ENCODE measurements around the gene EFCAB14. TPM values are rescaled to one million over a fixed set of nuclear protein-coding genes. Genes with fewer than 3 reads are reported as not detected.
A peak's percentile ranks its signal among the peaks of the same experiment; 100 is the strongest.

The EFCAB14 gene
- total and polyA plus RNA-seq, 3 experiments from 2014 or later, result 41.2 to 135 (median 43.5) TPM

GRCh38 chr1:46679789-46680573, 38.9 kb downstream of the EFCAB14 start:
- H3K36me3 ChIP-seq (ENCODE audit: insufficient read depth, low read length), result peaks cover 50% of the 10 kb centered on the region
- no peaks in the 10 kb centered on the region for H3K27me3 ChIP-seq (ENCODE audit: insufficient read depth, low read length, poor library complexity, severe bottlenecking)
- Mint-ChIP-seq H3K9me3 (no peaks in the 10 kb centered on the region), H3K27me3 (no peaks in the 10 kb centered on the region), H3K27ac (peak overlapping the region in 4 of 8 donors; percentile 12 to 78 (median 38)), H3K36me3 (peaks cover 17 to 82% (median 29%) of the 10 kb centered on the region in 3 donors), H3K4me1 (peaks cover 25 to 29% (median 25%) of the 10 kb centered on the region in 3 donors), H3K4me3 (no peak overlapping the region)
- no peak overlapping the region for H3K4me3 ChIP-seq (ENCODE audit: low read length)
- no peak overlapping the region for H3K27ac ChIP-seq (ENCODE audit: low read depth, low read length)
- ChIA-PET POLR2A (no interaction called here), CTCF (no interaction called here)
- H3K4me1 ChIP-seq (ENCODE audit: insufficient read depth, low read length), result peaks cover 24% of the 10 kb centered on the region
- H3K9me3 ChIP-seq (ENCODE audit: low read length), result no peaks in the 10 kb centered on the region
- DNase-seq, result no peak

DNA sequence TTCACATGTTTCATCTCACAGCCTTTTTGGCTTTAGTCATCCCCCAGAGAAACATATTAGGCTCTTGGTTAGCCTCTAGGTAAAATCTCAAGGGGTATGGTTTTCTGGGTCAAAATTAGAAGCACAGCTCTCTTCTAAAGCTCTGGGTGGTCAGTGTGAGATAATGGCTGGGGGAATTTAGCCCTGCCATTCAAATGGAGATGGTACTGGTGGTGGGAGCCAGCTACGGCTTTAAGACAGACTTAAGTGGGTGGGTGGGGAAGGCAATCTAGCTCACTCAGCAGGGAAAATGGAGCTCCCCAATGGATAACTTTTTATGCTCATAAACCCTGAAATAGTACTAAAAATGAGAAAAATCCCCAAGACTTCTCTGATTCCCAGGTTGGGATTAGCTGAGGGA, 41.6 kb downstream of the EFCAB14 start:
- Mint-ChIP-seq H3K27ac (peak overlapping the region; percentile 91 to 98 (median 94)), H3K36me3 (peaks cover 11 to 70% (median 18%) of the 10 kb centered on the region in 3 donors), H3K4me3 (no peak overlapping the region), H3K4me1 (peaks cover 25 to 33% (median 32%) of the 10 kb centered on the region in 3 donors), H3K9me3 (no peaks in the 10 kb centered on the region), H3K27me3 (no peaks in the 10 kb centered on the region)
- Histone ChIP-seq H3K4me3 (ENCODE audit: low read length) (no peak overlapping the region), H3K4me1 (ENCODE audit: insufficient read depth, low read length) (peaks cover 24% of the 10 kb centered on the region), H3K27me3 (ENCODE audit: insufficient read depth, low read length, poor library complexity, severe bottlenecking) (no peaks in the 10 kb centered on the region), H3K36me3 (ENCODE audit: insufficient read depth, low read length) (peaks cover 25% of the 10 kb centered on the region), H3K27ac (ENCODE audit: low read depth, low read length) (no peak overlapping the region), H3K9me3 (ENCODE audit: low read length) (no peaks in the 10 kb centered on the region)
- ChIA-PET POLR2A (interaction anchor here (0.5 kb wide), 1 partner anchor 93 kb away, joined by 4 read pairs; no protein-coding TSS in a partner anchor), CTCF (interaction anchor here (0.9 to 1.3 kb wide), 2 partner anchors 48 to 144 kb away, joined by 3 read pairs; no protein-coding TSS in a partner anchor)
- DNase-seq, result no peak

DNA sequence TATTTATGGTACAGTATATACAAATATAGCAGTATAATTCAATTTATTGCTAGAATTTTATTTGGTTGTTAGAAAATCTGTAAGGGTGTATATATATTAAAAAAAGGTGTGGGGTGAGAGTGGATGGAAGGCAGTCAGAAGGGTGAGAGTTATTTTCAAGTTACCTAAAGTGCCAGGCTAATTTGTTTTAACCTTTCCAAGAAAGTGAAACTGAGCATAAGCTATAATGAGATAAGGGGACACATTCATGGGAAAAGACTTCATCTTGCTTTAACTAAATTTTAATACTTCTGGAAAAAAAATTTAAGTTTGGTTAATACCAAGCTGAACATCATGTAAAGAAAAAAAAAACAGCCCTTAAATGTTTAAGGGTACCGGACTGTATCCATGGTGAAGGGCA, 42.4 kb downstream of the EFCAB14 start:
- no peak overlapping the region for H3K4me3 ChIP-seq (ENCODE audit: low read length)
- H3K4me3 Mint-ChIP-seq, result peak overlapping the region in 5 of 7 donors; percentile 13 to 75 (median 64)
- no peaks in the 10 kb centered on the region for H3K9me3 ChIP-seq (ENCODE audit: low read length)
- peak overlapping the region; percentile 34 for H3K27ac ChIP-seq (ENCODE audit: low read depth, low read length)
- peaks cover 24% of the 10 kb centered on the region for H3K4me1 ChIP-seq (ENCODE audit: insufficient read depth, low read length)
- H3K27me3 ChIP-seq (ENCODE audit: insufficient read depth, low read length, poor library complexity, severe bottlenecking), result no peaks in the 10 kb centered on the region
- H3K9me3 Mint-ChIP-seq, result no peaks in the 10 kb centered on the region
- peaks cover 17% of the 10 kb centered on the region for H3K36me3 ChIP-seq (ENCODE audit: insufficient read depth, low read length)
- ChIA-PET CTCF (no interaction called here), POLR2A (no interaction called here)
- peaks cover 25 to 33% (median 32%) of the 10 kb centered on the region in 3 donors for H3K4me1 Mint-ChIP-seq
- no peak for DNase-seq
- peaks cover 11 to 62% (median 13%) of the 10 kb centered on the region in 3 donors for H3K36me3 Mint-ChIP-seq
- H3K27me3 Mint-ChIP-seq, result no peaks in the 10 kb centered on the region
- H3K27ac Mint-ChIP-seq, result peak overlapping the region; percentile 91 to 98 (median 94)

DNA sequence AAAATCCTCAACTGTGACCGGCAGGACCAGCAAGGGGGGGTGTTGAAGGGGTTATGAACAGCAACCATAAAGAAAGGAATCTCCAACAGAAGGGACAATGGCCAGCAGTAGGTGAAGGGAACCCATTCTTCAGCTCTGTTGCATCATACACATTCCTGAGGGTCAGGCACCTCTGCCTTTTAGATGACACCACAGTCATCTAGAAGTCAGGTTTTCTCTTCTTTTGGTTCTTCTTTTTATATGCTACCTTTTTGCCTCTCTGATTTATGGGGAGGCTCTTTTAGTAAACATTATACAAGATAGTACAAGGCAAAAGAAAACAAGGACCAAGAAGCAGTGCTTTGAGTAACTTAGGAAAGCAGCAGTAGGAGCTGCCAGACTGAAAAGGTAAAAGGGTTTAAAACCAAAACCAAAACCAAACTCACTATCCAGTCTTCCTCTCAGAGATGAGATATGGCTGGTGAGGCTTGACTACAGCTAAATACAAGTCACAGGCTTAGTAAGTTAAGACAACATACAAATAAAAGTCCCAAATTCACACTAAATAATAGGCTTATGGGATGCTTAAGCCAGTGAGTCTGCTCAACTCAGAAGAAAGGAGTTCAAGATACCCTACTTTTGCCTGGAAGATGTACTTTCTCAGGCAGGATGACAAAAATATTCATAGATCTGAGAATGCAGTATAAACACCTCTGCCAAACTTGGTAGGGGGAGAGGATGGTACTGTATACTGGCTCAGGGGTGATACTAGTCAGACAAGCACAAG, 43.2 kb downstream of the EFCAB14 start:
- Mint-ChIP-seq H3K27ac (peak overlapping the region; percentile 91 to 98 (median 94)), H3K4me1 (peaks cover 25 to 33% (median 32%) of the 10 kb centered on the region in 3 donors), H3K36me3 (peaks cover 9 to 54% (median 11%) of the 10 kb centered on the region in 3 donors), H3K4me3 (peak overlapping the region; percentile 37 to 79 (median 67)), H3K9me3 (no peaks in the 10 kb centered on the region), H3K27me3 (no peaks in the 10 kb centered on the region)
- H3K9me3 ChIP-seq (ENCODE audit: low read length), result no peaks in the 10 kb centered on the region
- peak overlapping the region; percentile 10 for H3K4me3 ChIP-seq (ENCODE audit: low read length)
- peak overlapping the region; percentile 34 for H3K27ac ChIP-seq (ENCODE audit: low read depth, low read length)
- peaks cover 24% of the 10 kb centered on the region for H3K4me1 ChIP-seq (ENCODE audit: insufficient read depth, low read length)
- peak in 2 of 5 donors; percentile 11 to 13 for DNase-seq
- ChIA-PET CTCF (no interaction called here), POLR2A (no interaction called here)
- no peaks in the 10 kb centered on the region for H3K27me3 ChIP-seq (ENCODE audit: insufficient read depth, low read length, poor library complexity, severe bottlenecking)
- peaks cover 10% of the 10 kb centered on the region for H3K36me3 ChIP-seq (ENCODE audit: insufficient read depth, low read length)

DNA sequence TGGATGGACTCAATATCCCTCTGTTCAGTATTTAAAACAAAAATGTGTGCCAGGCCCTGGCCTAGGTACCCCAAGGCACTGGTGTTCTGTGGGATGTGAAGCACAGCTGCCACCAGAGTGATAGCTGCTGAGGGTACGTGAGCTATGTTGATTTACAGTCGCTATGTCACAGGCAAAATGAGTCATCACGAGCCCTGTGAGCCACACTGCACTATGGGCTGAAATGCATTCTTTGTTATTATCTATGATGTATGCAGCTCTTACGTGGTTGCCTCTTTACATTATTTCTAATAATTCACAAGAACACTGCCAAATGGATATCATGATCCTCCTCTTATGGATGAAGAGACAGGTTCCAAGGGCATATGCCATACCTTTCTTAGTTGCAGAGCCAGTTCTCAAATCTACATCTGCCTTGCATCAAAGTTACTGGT, 45.1 kb downstream of the EFCAB14 start:
- Histone ChIP-seq H3K4me3 (ENCODE audit: low read length) (no peak overlapping the region), H3K27me3 (ENCODE audit: insufficient read depth, low read length, poor library complexity, severe bottlenecking) (no peaks in the 10 kb centered on the region), H3K4me1 (ENCODE audit: insufficient read depth, low read length) (peaks cover 27% of the 10 kb centered on the region), H3K36me3 (ENCODE audit: insufficient read depth, low read length) (no peaks in the 10 kb centered on the region), H3K9me3 (ENCODE audit: low read length) (no peaks in the 10 kb centered on the region), H3K27ac (ENCODE audit: low read depth, low read length) (no peak overlapping the region)
- Mint-ChIP-seq H3K36me3 (peaks cover 4 to 38% (median 4%) of the 10 kb centered on the region in 3 donors), H3K27me3 (no peaks in the 10 kb centered on the region), H3K27ac (peak overlapping the region in 5 of 8 donors; percentile 9 to 51 (median 31)), H3K4me3 (peak overlapping the region in 1 of 7 donors; percentile 12), H3K9me3 (no peaks in the 10 kb centered on the region), H3K4me1 (peaks cover 25 to 33% (median 32%) of the 10 kb centered on the region in 3 donors)
- ChIA-PET POLR2A (no interaction called here), CTCF (no interaction called here)
- DNase-seq, result no peak

DNA sequence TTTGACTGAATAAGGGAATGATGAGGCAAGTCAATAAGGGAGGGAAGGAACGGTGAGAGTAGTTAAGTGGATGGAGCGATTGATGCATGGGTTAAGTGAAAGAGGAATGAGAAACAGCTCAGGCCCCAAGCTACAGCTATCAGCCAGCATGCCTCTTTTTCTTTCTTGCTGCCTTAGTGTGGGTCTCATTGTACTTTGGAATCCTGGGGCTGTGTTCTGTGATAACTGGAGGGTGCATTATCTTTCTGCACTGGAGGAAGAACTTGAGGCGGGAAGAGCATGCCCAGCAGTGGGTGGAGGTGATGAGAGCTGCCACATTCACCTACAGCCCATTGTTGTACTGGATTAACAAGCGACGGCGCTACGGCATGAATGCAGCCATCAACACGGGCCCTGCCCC, 46.2 kb downstream of the EFCAB14 start:
- no peaks in the 10 kb centered on the region for H3K9me3 Mint-ChIP-seq
- ChIA-PET CTCF (no interaction called here), POLR2A (interaction anchor here (0.7 kb wide), 1 partner anchor 9 kb away, joined by 3 read pairs; no protein-coding TSS in a partner anchor)
- Histone ChIP-seq H3K36me3 (ENCODE audit: insufficient read depth, low read length) (no peaks in the 10 kb centered on the region), H3K27me3 (ENCODE audit: insufficient read depth, low read length, poor library complexity, severe bottlenecking) (no peaks in the 10 kb centered on the region), H3K9me3 (ENCODE audit: low read length) (no peaks in the 10 kb centered on the region), H3K27ac (ENCODE audit: low read depth, low read length) (no peak overlapping the region), H3K4me1 (ENCODE audit: insufficient read depth, low read length) (peaks cover 31% of the 10 kb centered on the region), H3K4me3 (ENCODE audit: low read length) (no peak overlapping the region)
- H3K36me3 Mint-ChIP-seq, result peaks cover 0 to 28% (median 4%) of the 10 kb centered on the region in 3 donors
- H3K4me3 Mint-ChIP-seq, result peak overlapping the region in 1 of 7 donors; percentile 76
- H3K4me1 Mint-ChIP-seq, result peaks cover 23 to 33% (median 30%) of the 10 kb centered on the region in 3 donors
- no peak for DNase-seq
- peak overlapping the region in 5 of 8 donors; percentile 31 to 96 (median 42) for H3K27ac Mint-ChIP-seq
- H3K27me3 Mint-ChIP-seq, result no peaks in the 10 kb centered on the region

DNA sequence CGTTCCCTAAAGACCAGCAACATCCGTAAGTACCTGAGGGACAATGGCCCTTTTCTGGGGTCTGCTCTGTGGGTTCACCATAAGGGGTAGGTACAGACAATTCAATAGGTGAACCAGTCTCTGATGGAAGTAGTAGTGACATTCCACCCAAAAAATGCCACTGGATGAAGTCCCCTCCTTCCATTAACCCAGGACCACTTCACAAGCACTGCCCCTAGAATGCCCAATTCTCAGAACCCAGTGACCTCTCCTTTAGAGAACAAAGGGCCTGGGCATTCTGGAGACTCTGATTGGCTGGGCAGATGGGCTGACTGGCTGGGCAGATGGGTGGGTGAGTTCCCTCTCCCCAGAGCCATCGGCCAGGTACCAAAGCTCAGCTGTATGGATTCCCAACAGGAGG, 47.4 kb downstream of the EFCAB14 start, which contains the start of gene TEX38:
TSS of gene TEX38 (plus strand) at position 301 of the 400 bp plus-strand sequence. CDS start at position 382, 81 bp downstream.
- peaks cover 32% of the 10 kb centered on the region for H3K4me1 ChIP-seq (ENCODE audit: insufficient read depth, low read length)
- no peaks in the 10 kb centered on the region for H3K36me3 ChIP-seq (ENCODE audit: insufficient read depth, low read length)
- H3K4me3 ChIP-seq (ENCODE audit: low read length), result no peak within 1 kb of the TSS
- H3K4me3 Mint-ChIP-seq, result peak within 1 kb of the TSS in 1 of 7 donors; percentile 76
- no peaks in the 10 kb centered on the region for H3K27me3 ChIP-seq (ENCODE audit: insufficient read depth, low read length, poor library complexity, severe bottlenecking)
- no peaks in the 10 kb centered on the region for H3K9me3 Mint-ChIP-seq
- POLR2A ChIA-PET, result no interaction called here
- no peak within 1 kb of the TSS for H3K27ac ChIP-seq (ENCODE audit: low read depth, low read length)
- H3K27me3 Mint-ChIP-seq, result no peaks in the 10 kb centered on the region
- peaks cover 0 to 21% (median 4%) of the 10 kb centered on the region in 3 donors for H3K36me3 Mint-ChIP-seq
- CTCF ChIA-PET, result no interaction called here
- no peaks in the 10 kb centered on the region for H3K9me3 ChIP-seq (ENCODE audit: low read length)
- peaks cover 25 to 33% (median 30%) of the 10 kb centered on the region in 3 donors for H3K4me1 Mint-ChIP-seq
- H3K27ac Mint-ChIP-seq, result peak within 1 kb of the TSS in 6 of 8 donors; percentile 31 to 96 (median 60)
- DNase-seq, result no peak

Data from CD8-positive, alpha-beta memory T cell (primary cell).